Ramos (cell line): ENCODE results near the gene SLC35F1.

Source experiments
- in situ Hi-C: fragments of 300-500 bp; cut with MboI; formaldehyde crosslinking; loops from one replicate; pipeline ENCODE4 v1.14.3; 2022; ENCODE audit warnings: low sequenced_read_pairs; ENCODE audit not compliant: unreplicated experiment

SLC35F1 gene

GRCh38 chr6:118240878-118241528 lies 333.9 kb downstream of the SLC35F1 start:
- in situ Hi-C loops: no loop called here

GRCh38 chr6:118246406-118246805 lies 339.3 kb downstream of the SLC35F1 start:
- in situ Hi-C loops: no loop called here

- in situ Hi-C loops: no loop called here
Observed at GRCh38 chr6:118248171-118248570, 341.1 kb downstream of the SLC35F1 start.

- in situ Hi-C loops: no loop called here
Observed at GRCh38 chr6:118249680-118250079, 342.6 kb downstream of the SLC35F1 start.

- in situ Hi-C loops: no loop called here
Observed at GRCh38 chr6:118252474-118252873, 345.4 kb downstream of the SLC35F1 start.

- in situ Hi-C loops: no loop called here
Observed at GRCh38 chr6:118253741-118254140, 346.7 kb downstream of the SLC35F1 start.

- in situ Hi-C loops: no loop called here
Observed at GRCh38 chr6:118260833-118261232, 353.8 kb downstream of the SLC35F1 start.

- in situ Hi-C loops: no loop called here
Observed at GRCh38 chr6:118263921-118264486, 356.9 kb downstream of the SLC35F1 start.

GRCh38 chr6:118269659-118270058 lies 362.6 kb downstream of the SLC35F1 start:
- in situ Hi-C loops: no loop called here

- in situ Hi-C loops: loop anchor here (25.0 kb wide), 1 partner anchor 510 kb away; no protein-coding TSS in a partner anchor
Observed at GRCh38 chr6:118277631-118278030, 370.6 kb downstream of the SLC35F1 start.

- in situ Hi-C loops: loop anchor here (25.0 kb wide), 1 partner anchor 507 kb away; no protein-coding TSS in a partner anchor
Observed at GRCh38 chr6:118280210-118280609, 373.1 kb downstream of the SLC35F1 start.

GRCh38 chr6:118281291-118281690 lies 374.2 kb downstream of the SLC35F1 start:
- in situ Hi-C loops: loop anchor here (25.0 kb wide), 1 partner anchor 506 kb away; no protein-coding TSS in a partner anchor

GRCh38 chr6:118283766-118284165 lies 376.7 kb downstream of the SLC35F1 start:
- in situ Hi-C loops: loop anchor here (25.0 kb wide), 1 partner anchor 504 kb away; no protein-coding TSS in a partner anchor

- in situ Hi-C loops: loop anchor here (25.0 kb wide), 1 partner anchor 502 kb away; no protein-coding TSS in a partner anchor
Observed at GRCh38 chr6:118284736-118285360, 377.8 kb downstream of the SLC35F1 start.

GRCh38 chr6:118285791-118286190 lies 378.7 kb downstream of the SLC35F1 start:
- in situ Hi-C loops: loop anchor here (25.0 kb wide), 1 partner anchor 502 kb away; no protein-coding TSS in a partner anchor

- in situ Hi-C loops: loop anchor here (25.0 kb wide), 1 partner anchor 499 kb away; no protein-coding TSS in a partner anchor
Observed at GRCh38 chr6:118288355-118289124, 381.5 kb downstream of the SLC35F1 start.

GRCh38 chr6:118292558-118292957 lies 385.5 kb downstream of the SLC35F1 start:
- in situ Hi-C loops: loop anchor here (25.0 kb wide), 1 partner anchor 495 kb away; no protein-coding TSS in a partner anchor

- in situ Hi-C loops: loop anchor here (25.0 kb wide), 1 partner anchor 492 kb away; no protein-coding TSS in a partner anchor
Observed at GRCh38 chr6:118294906-118295305, 387.8 kb downstream of the SLC35F1 start.

GRCh38 chr6:118295336-118295735 lies 388.3 kb downstream of the SLC35F1 start:
- in situ Hi-C loops: loop anchor here (25.0 kb wide), 1 partner anchor 492 kb away; no protein-coding TSS in a partner anchor
